ENCODE measurements around the gene ELF3.
"Not testable (repeated sequence)": the region's sequence is repeated elsewhere in the genome, so short reads cannot be mapped to it uniquely, and the experiment has no call there.

ELF3 gene

DNA sequence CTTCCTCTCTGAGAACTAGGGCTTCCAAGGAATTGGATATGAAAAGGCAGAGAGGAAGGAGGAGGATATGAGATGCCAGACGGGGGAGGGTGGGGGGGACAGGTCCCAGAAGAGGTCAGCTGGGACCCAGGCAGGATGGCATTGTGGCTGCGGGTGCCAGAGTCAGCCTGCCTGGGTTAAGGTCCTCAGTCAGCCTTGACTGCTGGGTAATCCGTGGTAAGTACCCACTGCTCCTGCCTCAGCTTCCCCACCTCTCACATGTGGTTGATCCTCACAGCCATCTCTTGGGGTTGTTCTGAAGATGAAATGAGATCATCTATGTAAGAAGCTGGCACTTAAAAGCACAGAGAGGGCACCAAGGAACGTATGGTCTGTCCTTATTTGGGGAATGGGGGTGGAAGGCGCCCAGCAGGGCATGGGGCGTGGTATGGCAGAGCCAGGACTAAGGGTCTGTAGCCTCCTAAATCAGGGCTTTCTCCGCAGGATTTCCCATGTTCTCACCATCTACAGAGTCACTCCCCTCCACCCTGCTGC lies 23.8 kb downstream of the ELF3 start:
- DNase-seq, result no peak

- DNase-seq, result no peak
Measured at GRCh38 chr1:202034683-202035462, 24.5 kb downstream of the ELF3 start.

DNA sequence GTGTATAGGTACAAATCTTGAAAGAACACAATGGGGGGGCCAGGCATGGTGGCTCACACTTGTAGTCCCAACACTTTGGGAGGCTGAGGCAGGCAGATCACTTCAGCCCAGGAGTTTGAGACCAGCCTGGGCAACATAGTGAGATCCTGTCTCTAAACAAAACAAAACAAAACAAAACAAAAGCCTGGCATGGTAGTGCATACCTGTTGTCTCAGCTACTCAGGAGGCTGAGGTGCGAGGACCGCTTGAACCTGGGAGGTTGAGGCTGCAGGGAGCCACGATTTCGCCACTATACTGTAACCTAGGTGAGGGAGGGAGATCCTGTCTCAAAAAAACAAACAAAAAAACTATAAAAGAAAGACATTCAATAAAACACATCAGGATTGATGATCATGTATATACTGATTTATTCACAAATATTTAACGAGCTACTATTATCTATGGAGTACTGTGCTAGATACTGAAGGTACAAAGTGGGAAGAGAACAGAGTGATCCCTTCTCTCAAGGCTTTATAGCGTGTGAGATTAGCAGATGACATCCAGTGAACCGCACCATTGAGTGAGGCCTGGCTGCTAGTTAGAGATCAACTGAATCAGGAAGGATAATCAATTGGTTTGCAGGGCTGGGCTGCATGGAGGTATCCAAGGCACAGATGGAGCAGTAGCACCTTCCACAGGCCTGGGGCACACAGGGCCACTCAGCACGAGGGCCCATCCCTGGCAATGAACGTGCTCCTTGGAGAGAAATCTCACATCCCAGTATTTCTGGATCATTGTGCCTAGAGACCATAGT lies 26.4 kb downstream of the ELF3 start:
- DNase-seq, result no peak

DNA sequence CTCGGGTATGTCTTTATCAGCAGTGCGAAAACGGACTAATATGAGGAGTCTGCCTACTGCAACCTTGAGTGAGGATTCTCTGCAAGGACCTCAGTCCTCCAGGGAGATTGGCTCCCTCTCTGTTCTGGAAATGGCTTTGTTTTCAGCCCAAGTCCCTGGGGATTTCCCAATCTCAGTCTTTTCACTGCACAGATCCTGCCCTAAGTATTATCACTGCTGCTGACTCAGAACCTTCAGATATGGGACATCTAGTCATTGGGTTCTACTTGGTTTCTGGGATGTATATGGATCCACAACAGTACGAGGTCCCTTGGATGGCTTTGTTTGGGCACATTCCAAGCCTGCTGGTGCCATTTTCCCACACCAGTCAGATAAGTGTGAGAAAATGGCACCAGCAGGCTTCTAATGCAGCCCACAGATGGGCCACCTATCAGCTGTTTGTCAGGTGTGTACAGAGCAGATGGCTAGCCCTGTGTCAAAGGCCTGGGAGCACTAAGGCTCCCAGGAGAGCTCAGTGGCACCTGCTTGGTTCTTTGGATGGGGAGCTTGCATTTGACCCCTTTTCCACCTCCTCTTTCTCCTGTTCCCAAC lies 27.4 kb downstream of the ELF3 start:
- DNase-seq, result no peak

DNA sequence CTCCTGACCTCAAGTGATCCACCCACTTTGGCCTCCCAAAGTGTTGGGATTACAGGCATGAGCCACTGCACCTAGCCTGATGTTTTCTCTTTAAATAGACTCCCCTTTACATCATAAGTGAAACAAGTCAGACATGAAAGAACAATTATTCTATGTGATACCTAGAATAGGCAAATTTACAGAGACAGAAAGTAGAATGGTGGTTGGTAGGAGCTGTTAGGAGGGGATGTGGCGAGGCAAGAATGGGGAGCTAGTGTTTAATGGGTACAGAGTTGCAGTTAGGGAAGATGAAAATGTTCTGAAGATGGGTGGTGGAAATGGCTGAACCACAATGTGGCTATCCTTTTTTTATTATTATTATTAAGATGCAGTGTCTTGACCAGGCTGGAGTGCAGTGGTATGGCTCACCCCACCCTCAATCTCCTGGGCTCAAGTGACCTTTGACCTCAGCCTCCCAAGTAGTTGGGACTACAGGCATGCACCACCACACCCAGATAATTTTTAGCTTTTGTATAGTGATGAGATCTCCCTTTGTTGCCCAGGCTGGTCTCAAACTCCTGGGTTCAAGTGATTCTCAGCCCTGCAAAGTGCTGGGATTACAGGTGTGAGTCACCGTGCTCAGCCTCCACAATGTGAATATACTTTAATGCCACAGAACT lies 28.4 kb downstream of the ELF3 start:
- DNase-seq, result no peak

DNA sequence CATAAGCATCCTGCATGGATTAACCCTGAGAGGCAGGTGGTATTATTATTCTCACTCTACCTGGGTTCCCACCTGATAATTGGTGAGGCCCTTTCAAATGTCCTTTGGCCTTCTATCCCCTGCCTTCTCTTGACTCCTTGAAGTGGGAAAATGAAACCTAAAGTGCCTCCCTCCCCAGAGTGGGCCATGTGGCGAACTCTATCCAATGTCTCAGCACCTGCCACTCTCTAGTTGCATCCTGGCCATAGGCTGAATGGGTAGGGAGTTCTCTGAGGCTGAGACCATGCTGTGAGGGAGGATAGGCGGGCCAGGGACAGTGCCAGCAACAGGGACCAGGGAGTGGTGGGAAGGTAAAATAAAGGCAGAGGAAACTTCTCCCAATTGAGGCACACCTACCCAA lies 35.3 kb downstream of the ELF3 start:
- DNase-seq, result no peak

GRCh38 chr1:202046227-202046626 lies 35.8 kb downstream of the ELF3 start:
- no peak for DNase-seq

DNA sequence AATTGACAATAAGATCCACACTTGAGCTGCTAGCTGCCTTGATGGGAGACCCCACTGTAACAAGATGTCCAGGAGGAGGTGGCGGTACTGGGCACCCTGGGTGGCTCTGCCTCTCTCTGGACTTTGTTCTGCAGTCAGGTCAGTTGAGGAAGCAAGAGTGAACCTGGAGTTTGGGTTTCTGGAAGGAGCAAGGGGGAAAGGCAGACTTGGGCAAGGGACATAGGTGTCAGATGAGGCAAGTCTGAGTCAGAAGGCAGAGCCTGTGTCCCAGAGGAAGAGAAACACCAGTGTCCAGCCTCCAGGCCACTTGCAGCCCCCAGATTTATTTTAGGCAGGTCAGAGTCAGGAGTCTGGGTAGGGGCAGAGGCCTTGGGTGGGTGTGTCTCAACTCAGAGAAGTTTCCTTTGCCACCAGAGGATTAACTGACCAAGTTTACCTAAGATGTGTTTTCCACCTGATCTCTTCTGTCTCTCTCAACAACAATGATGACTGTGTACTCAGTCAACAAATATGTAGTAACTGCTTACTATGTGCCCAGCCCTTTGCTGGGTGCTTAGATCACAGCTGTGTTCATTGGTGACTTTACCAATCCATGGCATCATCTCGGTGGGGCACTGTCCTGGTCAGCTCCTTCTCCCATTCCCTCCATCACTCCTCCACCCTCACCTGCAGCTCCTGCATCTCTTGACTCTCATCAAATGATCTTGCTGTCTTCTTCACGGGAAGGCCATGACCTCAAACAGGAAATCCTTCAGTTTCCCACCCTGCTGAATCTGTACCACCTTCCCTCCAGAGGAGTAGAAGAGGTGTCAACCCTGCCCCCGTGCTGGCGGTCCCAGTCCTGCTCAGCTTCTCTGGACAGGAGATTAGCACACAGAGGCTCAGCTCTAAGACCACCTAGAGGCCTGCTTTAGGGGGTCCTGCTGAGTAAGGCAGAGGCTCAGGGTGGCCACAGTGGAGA lies 36.6 kb downstream of the ELF3 start:
- no peak for DNase-seq

GRCh38 chr1:202047977-202048376 lies 37.6 kb downstream of the ELF3 start:
- no peak for DNase-seq

DNA sequence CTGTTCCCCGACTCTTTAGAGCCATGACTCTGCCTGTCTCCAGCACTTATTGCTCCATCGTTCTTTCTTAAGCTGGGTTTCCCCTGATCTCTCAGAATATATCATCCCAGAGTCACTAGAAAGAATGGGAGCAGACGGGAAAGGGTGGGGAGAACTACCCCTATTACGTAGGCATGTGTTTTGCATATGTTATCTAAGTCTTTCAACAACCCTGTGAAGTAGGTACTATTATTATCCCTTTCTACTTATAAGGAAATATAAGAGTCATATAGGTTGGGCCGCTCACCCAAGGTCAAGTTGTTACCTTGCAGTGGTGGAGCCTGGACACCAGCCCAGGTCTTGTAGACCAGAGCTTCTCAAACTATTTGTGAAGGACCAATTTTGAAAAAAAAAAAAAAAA lies 38.7 kb downstream of the ELF3 start:
- DNase-seq, result no peak

GRCh38 chr1:202054094-202054493 lies 43.7 kb downstream of the ELF3 start:
- DNase-seq, result no peak

- not testable (repeated sequence) for DNase-seq
Measured at GRCh38 chr1:202054673-202055072, 44.3 kb downstream of the ELF3 start.

DNA sequence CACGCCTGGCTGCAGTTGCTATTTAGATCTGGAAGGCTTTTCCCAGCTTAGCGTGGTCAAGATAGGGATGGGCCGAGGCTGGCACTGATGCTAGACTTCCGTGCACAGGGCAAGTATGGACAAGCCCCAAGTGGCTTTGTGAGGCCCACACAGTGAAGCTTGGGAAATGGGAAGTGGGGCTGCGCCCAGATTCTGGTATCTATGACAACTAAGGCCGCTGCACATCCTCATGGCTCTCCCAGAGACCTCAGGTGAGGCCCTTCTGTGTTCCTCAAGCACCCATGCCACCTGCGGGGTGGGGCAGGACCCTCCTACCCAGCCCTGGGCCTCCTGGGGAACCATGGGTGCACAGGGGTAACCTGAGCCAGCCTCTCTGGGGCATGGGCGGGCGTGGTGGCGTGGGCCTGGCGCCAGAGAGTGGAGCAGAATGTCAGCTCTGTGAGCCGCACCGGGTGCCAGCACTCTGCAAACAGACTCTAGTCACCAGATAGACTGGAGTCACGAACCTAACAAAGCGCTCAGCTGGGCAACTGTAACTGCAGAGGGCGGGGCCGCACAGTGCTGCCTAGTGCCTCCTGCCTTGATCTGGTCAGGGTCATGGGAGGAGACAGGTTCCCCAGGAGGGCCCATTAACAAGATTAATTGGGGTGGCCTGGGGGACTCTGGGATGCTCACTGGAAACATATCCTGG lies 46.4 kb downstream of the ELF3 start:
- DNase-seq, result no peak

DNA sequence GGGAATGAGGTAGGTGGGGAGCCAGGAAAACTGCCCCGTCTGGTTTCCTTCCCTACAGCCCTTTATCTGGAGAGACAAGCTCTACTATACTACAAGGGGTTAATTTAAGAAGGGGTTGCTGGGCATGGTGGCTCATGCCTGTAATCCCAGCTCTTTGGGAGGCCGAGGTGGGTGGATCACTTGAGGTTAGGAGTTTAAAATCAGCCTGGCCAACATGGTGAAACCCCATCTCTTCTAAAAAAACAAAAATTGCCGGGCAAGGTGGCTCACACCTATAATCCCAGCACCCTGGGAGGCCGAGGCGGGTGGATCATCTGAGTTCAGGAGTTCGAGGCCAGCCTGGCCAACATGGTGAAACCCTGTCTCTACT lies 46.9 kb downstream of the ELF3 start:
- not testable (repeated sequence) for DNase-seq

GRCh38 chr1:202058001-202058908 lies 47.9 kb downstream of the ELF3 start:
- no peak for DNase-seq

- DNase-seq, result no peak
Measured at GRCh38 chr1:202061055-202061454, 50.7 kb downstream of the ELF3 start.

DNA sequence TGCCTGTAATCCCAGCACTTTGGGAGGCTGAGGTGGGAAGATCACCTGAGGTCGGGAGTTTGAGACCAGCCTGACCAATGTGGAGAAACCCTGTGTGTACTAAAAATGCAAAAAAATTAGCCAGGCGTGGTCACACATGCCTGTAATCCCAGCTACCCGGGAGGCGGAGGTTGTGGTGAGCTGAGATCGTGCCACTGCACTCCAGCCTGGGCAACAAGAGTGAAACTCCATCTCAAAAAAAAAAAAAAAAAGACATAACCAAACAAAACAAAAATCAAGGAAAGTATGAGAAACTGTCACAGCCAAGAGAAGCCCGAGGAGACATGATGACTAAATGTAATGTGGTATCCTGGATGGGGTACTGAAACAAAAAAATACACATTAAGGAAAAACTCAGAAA lies 51.4 kb downstream of the ELF3 start:
- DNase-seq, result not testable (repeated sequence)

DNA sequence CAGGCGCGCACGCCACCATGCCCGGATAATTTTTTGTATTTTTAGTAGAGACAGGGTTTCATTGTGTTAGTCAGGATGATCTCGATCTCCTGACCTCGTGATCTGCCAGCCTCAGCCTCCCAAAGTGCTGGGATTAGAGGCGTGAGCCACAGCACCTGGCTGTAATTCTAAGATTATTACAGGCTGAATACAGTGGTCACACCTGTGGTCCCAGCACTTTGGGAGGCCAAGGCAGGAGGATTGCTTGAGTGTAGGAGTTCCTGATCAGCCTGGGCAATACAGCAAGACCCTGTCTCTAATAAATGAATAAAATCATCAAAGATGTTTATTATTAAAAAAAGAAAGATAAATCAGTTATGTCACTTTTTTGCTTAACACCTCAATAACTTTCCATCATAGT lies 52.2 kb downstream of the ELF3 start:
- DNase-seq, result not testable (repeated sequence)

GRCh38 chr1:202063093-202063492 lies 52.7 kb downstream of the ELF3 start:
- DNase-seq, result no peak

All from nucleus accumbens (tissue), 56 donors.